Measurements from ENCODE around the gene AKAP8L.

Gene AKAP8L

DNA sequence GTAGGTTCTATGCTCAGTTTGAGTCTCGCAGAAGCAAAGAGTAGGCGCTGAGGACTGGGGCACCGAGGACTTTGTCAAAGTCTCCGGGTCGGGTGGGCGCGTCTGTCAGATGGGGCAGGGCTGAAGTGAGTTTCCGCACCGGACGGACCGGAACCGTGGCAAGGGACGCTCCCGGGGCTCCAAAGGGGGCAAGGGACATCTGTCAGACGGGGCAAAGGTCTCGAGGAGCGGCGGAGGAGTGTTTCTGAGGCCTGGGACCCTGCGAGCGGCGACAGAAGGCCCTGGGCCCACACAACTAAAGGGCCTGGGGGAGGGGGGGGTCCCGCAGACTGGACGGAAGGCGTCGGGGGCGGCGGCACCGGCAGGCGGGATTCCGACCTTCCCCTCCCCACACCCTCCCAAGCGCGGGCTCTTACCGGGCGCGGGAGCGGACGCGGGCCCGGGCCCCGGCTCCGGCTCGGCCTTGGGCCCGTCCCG, 13.3 kb upstream of the AKAP8L start:
- TF ChIP-seq, protein P1, sequence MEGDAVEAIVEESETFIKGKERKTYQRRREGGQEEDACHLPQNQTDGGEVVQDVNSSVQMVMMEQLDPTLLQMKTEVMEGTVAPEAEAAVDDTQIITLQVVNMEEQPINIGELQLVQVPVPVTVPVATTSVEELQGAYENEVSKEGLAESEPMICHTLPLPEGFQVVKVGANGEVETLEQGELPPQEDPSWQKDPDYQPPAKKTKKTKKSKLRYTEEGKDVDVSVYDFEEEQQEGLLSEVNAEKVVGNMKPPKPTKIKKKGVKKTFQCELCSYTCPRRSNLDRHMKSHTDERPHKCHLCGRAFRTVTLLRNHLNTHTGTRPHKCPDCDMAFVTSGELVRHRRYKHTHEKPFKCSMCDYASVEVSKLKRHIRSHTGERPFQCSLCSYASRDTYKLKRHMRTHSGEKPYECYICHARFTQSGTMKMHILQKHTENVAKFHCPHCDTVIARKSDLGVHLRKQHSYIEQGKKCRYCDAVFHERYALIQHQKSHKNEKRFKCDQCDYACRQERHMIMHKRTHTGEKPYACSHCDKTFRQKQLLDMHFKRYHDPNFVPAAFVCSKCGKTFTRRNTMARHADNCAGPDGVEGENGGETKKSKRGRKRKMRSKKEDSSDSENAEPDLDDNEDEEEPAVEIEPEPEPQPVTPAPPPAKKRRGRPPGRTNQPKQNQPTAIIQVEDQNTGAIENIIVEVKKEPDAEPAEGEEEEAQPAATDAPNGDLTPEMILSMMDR (IDR thresholded peaks at IDR 0.05; ENCODE audit: low read depth, low read length) = no peak
- peak overlapping the region; percentile 88 to 89 for H3K4me3 ChIP-seq (replicated peaks in 1 of 2; ENCODE audit: low read depth in 2 of 2, low read length in 2 of 2)
- peak in 1 of 2 donors; percentile 6 for DNase-seq (ENCODE audit: low read depth in 2 of 2)

DNA sequence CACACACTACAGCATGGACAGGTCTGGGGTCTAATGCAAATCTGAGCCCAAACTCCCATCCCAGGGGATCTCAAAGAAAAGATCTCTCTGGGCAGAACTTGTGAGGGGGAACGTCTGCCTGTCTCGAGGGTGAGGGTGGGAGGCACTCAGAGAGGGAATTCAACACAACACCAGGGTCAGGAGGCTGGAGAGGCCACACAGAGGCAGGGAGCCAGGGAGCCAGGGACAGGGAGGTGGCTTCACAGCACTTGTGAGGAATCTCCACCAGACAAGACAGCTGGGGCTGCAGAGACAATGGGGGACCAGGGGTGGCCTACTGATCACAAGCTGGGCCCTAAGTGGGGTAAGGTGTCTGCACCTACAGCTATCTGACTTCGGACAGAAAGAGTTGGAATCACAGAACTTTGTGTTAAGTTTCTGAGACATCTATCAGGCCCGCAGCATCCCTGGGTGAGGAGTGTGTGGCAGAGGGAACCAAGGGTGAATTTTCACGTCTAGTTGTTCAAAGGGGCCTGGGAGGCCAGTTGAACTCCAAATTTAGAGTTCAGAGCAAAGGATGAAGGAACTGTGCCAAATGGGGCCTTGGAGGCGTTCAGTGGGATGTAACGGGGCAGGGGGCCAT, 12.7 kb upstream of the AKAP8L start:
- peak overlapping the region; percentile 88 to 89 for H3K4me3 ChIP-seq (replicated peaks in 1 of 2; ENCODE audit: low read depth in 2 of 2, low read length in 2 of 2)
- DNase-seq (ENCODE audit: low read depth in 2 of 2) = no peak
- TF ChIP-seq, protein P1 (IDR thresholded peaks at IDR 0.05; ENCODE audit: low read depth, low read length) = no peak

DNA sequence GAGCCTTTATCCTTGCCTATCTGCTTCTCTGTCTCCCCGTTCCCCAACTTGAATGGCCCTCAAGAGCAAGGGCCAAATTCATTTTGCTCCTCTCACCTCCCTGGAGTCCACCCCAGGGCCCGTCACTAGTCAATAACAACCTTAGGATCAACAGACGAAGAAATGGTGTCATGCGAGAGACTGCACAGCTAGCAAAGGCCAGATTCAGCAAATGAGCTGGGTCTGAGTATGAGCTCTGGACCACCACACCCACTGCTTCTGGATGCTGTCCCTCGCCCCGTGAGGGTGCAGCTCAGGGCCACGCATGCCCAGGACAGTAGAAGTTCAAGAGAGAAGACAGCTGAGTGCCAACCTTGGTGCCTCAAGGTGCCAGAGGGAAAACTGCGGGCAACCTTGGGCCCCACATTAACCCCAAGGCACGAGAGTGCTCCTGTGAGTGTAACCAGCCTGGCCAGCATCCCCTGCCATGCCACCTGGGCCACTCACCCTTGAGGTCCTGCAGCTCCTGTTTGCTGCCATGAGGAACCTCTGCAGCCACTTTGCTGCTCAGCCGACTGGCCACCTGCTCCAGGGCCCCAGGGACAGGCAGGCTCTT, 11.8 kb upstream of the AKAP8L start:
- DNase-seq (ENCODE audit: low read depth in 2 of 2) = no peak
- H3K4me3 ChIP-seq (replicated peaks in 1 of 2; ENCODE audit: low read depth in 2 of 2, low read length in 2 of 2) = peak overlapping the region in 1 of 2 donors; percentile 89
- TF ChIP-seq, protein P1 (IDR thresholded peaks at IDR 0.05; ENCODE audit: low read depth, low read length) = no peak

DNA sequence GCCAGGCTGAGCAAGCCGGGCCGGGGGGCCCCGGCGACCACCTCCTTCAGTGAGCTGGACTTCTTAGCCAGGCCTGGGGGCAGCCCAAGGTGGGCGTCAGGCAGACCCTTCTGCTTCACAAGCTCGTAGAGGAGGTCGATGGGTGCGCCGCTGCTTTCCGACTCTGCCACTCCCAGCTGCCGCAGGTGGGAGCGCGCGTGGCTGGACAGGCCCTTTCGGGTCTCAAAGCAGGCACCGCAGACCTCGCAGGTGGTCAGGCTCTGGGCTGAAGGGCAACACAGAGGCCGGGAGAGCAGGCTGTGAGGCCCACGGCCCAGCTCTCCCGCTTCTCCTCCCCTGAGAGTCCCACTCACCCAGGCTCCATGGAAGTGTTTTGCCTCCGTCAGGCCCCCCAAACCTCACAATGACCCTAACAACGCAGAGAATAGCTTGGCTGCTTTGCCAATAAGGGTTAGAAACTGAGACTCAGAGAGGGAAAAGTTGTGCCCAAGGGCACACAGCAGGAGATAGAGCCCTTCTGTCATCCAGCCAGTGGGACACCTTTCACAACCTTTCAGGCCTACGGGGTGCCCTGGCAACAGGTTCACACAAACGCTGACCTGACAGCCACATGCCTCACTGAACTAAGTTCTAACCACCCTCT, 11.2 kb upstream of the AKAP8L start:
- H3K4me3 ChIP-seq (replicated peaks in 1 of 2; ENCODE audit: low read depth in 2 of 2, low read length in 2 of 2) = no peak overlapping the region
- TF ChIP-seq, protein P1 (IDR thresholded peaks at IDR 0.05; ENCODE audit: low read depth, low read length) = no peak
- DNase-seq (ENCODE audit: low read depth in 2 of 2) = no peak

DNA sequence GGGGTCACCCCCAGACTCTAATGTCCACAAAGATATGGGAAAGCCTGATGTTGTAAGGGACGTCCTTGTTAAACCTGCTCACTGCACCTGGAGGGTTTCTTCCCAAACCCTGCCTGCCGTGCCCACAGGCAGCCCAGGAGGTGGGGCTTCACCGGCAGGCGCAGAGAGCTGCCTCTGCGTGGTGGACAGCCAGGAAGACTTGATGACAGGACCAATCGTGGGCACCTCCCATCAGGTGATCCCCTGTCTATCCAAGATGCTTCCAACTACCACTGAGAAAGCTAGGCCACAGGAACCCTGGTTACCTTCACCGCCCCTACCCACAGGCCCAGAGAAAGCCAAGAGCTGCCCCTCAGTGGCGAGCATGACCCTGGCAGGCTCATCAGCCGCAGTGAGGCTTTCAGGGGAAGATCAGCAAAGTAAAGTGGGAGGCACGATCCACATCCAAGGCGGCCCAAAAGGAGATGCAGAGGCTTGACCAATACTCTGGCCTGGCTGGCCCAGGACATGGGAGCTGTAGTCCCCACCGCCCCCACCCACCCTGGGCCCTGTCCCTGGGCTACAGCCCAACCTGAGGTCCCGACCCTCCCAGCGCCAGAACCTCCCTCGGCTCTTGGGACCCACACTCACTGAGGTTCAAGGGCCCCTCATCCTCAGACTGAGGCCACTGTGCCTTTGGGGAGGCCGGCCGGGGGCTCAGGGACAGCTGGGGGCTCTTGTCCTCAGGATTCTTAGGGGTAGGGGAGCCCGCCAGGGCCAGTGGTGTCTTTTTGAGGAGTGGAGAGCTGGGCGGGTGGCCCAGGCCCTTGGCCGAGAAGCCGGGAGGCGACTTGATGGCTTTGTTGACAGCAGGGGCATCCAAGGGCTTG, 10.4 kb upstream of the AKAP8L start:
- TF ChIP-seq, protein P1 (IDR thresholded peaks at IDR 0.05; ENCODE audit: low read depth, low read length) = no peak
- no peak for DNase-seq (ENCODE audit: low read depth in 2 of 2)
- H3K4me3 ChIP-seq (replicated peaks in 1 of 2; ENCODE audit: low read depth in 2 of 2, low read length in 2 of 2) = no peak overlapping the region

DNA sequence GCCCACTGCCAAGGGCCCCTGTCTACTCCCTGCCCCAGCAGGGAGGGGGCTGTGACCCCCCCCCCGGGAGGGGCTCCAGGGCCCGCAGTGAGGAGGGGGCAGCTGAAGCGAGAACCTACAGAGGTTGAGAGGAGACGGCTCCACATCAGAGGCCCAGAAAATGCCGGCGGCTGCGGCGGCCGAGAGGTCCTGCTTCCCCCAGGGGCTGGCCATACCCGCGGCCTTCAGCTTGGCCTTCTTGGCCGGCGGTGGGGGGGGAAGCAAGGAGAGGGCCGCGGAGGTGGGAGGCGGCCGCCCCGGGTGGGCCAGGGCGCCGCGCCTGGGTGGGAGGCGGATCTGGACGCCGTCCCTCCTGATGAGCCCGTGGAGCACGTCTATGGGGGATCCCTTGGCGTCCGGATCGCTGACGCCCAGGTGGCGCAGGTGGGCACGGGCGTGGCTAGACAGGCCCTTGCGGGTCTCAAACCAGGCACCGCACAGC, 9.2 kb upstream of the AKAP8L start:
- no peak overlapping the region for H3K4me3 ChIP-seq (replicated peaks in 1 of 2; ENCODE audit: low read depth in 2 of 2, low read length in 2 of 2)
- TF ChIP-seq, protein P1 (IDR thresholded peaks at IDR 0.05; ENCODE audit: low read depth, low read length) = no peak
- no peak for DNase-seq (ENCODE audit: low read depth in 2 of 2)

Data from cardiac fibroblast (primary cell).